Measurements from ENCODE around the gene DPAGT1. TPM values are rescaled to one million over a fixed set of nuclear protein-coding genes. Genes with fewer than 3 reads are reported as not detected.
A peak's percentile ranks its signal among the peaks of the same experiment; 100 is the strongest.
"Not testable (repeated sequence)": the region's sequence is repeated elsewhere in the genome, so short reads cannot be mapped to it uniquely, and the experiment has no call there.

DPAGT1 gene
- polyA plus RNA-seq, 1 donor: 28.9 TPM

DNA sequence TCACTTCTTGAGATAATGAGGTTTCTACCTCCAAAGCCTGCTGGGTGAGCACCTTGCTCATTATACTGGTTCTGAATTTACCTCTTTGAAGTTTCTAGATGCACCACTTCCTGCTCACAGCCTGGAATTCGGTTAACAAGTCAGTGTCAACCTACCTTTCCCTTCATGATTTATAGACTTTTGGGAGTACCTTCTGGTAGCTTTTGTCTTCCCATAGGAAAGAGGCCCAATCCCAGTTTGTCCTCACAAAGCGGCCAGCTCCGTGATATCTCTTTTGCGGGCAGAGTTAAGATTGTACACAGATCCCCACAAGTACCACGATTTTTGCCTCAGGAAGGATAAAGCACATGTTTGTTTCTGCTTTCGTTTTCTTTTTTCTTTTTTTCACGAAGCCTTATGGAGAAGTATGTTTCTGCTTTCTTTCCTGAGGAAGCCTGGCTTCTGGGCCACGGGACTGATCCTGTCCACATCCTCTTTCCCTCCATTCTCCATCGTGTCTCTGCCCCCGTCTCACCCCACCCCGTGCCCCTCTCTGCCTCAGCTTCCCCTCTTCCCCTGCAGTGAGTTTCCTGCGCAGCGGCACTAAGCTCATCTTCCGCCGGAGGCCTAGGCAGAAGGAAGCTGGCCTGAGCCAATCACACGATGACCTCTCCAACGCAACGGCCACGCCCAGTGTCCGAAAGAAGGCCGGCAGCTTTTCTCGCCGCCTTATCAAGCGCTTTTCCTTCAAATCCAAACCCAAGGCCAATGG is 14.0 kb upstream of the DPAGT1 start:
- no peak for DNase-seq

DNA sequence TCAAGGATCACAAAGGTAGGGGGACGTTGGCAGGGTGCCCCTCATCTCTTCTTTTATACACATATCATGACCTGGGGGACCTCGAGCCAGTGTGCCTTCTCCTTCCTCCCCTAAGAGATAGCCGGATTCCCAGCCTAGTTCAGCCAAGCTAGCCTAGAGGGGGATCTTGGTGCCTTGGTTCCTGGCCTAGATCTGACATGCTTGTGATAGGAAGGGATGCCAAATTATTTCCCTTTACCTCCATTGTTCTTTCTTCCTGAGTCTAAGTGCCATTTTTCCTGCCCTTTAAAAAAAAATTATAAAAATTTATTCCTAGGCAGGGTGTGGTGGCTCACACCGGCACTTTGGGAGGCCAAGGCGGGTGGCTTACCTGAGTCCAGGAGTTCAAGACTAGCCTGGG is 12.7 kb upstream of the DPAGT1 start:
- no peak for DNase-seq

DNA sequence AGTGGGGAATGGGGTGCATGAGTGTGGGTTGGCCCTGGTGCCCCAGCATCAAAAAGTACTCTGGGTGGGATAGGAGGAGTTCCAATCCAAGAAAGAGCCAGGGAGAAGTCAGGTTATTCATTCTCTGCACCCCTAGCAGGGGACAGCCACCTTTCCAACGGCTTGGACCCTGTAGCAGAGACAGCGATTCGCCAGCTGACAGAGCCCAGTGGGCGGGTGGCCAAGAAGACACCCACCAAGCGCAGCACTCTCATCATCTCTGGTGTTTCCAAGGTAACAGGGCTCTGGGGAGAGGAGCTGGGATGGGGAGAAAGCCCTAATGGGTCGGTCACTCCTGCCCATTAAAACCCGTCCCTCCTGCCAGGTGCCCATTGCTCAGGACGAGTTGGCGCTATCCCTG is 12.1 kb upstream of the DPAGT1 start:
- DNase-seq: no peak

DNA sequence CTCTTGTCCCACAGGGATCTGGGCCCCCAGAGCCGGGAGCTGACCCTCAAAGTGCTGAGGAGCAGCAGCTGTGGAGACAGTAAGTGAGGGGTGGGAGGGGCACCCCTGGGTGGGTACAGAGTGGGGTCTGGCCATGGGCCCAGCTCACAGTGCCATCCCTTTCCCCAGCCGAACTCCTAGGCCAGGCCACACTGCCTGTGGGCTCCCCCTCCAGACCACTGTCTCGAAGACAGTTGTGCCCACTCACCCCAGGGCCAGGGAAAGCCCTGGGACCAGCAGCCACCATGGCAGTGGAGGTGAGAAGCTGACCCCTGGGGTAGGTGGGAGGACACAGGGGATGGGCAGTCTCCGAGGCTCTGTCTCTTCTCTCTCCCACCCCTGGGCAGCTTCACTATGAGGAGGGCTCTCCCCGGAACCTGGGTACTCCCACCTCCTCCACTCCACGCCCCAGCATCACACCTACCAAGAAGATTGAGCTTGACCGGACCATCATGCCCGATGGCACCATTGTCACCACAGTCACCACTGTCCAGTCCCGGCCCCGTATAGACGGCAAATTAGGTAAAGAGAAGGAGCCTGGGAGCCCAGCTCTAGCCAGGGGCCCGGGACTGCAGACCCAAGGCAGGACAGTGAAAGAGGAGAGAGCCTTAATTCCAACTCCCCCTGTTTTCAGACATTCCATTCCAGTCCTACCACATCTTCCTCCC is 10.8 kb upstream of the DPAGT1 start:
- no peak for DNase-seq

DNA sequence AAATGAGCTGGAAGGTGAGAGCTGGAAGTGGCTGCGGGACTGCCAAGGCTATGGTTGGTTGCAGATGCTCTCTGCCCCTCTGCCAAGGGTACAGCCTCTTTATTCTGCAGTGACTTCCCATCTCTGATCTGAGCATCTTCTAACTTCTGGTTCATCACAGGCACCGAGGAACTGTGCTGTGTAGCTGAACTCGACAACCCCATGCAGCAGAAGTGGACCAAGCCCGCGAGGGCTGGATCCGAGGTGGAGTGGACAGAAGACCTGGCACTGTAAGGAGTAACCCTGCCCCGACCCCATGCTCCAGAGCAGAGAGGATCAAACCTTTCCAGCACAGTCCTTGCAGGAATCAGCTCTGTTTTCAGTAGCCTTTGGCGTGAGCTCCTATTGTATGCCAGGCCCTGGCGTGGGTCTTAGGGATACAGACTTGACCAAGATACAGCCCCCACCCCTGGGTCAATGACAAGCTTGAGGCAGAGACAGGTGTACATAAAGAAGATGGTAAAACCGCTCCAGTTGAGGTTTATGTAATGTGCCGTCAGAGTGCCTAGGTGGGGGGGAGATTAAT is 9.8 kb upstream of the DPAGT1 start:
- no peak for DNase-seq

DNA sequence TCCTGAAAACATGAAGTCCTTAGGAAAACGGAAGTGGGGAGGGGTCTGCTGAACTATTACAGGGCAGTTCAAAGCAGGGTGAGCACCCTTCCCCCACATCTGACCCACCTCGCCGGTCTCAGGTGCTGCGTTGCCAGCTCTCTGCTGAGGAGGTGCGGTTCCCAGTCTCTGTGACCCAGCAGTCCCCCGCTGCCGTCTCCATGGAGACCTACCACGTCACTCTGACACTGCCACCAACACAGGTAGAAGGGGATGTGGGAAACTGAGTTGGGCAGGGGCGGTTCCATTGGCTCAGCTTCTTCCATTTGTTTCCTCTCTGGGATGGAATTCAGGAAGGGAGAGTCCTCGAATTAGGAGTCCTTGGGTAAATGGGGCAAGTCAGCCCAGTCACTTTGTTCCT is 8.8 kb upstream of the DPAGT1 start:
- DNase-seq: no peak

DNA sequence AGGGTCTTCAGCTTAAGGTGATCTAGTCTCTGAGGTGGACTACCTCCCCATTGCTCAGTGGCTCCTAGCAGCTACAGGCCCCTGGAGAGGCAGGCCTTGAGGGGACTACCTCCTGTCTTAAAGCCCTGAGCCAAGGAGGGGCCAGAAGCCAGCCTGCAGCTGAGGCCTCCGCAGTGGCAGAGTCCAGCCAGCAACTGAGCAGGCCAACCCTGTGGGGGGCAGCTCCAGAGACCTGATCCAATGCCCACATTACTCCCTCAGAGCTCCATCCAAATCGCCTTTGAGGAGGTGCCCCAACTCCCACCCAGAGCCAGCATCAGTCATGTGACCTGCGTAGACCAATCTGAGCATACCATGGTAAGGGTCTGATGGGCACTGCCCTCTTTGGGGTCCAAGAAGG is 8.2 kb upstream of the DPAGT1 start:
- no peak for DNase-seq

DNA sequence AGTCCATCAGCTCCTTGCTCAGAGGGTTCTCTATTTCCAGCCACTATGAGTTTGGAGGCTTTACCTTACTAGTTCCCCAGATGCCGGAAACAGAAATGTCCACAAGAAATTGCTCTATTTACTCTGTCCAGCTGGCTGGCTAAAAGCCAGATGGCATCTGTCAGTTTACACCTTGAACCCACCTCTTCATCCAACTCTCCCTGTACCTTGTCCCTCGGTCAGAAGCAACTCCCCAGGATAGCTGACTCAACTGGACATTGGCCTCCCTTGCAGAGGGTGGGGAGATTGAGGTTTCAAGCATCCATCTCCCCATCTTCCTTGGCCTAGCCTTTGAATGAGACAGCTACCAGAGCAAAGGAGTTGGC is 7.2 kb upstream of the DPAGT1 start:
- no peak for DNase-seq

DNA sequence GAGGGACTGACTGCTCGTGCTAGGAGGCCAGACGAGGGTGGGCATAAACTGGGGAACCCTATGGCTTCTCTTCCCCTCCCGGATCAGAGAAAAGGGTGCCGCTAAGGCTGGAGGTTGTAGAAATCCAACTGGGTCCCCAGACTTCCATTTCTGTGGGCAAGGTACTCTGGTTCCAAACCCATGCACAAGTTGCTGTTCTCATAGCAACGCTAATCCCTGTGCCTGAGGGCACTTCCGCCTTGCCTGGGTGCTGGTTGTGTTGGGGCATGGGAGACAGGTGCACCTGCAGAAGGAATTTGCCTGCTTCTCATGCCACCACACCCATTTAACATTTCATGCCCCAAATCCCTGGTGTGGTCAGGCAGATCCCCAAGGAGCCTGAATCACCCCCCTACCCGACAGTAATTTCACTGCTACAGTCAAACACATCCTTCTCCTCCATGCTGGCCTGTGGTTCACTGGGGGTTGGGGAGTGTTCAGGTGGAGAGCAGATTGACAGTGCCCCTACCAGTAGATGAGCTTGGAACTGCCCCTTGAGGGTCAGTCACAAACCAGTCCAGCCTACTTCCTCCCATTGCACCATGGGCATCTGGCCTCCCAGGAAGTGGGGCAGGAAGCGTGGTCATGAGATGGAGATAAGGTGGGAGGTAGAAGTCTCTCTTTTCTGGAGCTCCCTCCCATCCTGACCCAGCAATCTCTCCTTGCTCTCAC is 6.6 kb upstream of the DPAGT1 start:
- no peak for DNase-seq

DNA sequence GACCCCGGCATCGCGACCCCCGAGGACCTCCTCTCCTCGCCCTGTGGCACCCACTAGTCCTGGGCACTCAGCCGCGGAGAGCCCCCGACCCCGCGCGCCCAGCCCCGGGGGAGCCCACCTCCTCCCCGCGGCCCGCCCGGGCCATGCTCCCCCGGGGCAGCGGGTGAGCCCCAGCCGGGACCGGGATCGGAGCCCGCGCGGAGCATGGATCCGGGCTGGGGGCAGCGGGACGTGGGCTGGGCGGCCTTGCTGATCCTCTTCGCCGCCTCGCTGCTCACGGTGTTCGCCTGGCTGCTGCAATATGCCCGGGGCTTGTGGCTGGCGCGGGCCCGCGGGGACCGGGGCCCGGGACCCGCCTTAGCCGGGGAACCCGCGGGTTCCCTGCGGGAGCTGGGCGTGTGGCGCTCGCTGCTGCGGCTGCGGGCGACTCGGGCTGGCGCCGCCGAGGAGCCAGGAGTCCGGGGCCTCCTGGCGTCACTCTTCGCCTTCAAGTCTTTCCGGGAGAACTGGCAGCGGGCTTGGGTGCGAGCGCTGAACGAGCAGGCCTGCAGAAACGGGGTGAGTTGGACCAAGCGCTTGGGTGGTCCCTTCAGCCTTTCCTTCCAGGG is 6.0 kb upstream of the DPAGT1 start:
- DNase-seq: no peak

DNA sequence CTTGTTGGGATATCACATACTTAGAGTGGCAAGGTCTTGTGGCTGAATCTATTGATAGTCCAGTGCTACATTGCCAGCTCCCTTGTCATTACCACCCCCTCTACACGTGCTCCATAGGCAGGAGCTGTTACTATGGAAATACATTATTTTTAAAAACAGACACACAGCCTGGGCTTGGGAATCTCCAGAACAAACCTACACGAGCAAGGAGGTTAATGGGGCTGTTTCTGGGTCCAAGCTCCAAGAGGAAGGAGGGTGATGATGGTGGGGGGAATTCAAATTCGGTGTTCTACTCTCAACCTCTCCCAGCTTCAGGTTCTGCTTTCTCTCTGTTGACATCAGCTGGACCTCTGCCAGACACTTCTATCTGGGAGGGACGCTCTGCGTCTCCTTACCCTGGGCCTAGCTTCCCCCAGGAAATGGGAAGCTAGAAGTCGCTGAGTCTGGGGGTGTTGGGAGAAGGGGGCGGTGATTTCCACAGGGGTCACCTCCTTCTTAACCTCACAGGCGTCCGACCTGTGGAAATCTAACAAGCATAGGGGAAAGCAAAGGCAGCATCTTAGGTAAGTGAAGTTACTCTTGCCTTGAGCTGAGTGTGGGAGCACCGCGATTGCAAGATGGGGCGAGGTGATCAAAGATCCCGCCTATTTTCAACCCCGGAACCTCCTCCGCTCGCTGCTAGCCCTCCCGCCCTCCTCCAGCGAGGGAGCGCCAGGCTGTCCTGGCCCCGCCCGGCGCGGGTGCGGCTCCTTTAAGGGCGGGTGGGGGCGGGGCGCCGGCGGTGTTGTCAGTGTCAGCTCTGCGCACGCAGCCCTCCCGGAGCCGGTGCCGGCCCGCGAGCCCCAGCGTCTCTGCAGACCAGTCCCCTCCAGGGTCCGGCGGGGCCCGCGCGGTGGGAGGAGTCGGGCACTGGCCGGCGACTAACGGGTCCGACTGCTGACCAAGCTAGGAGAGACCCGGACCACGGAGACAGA is 5.2 kb upstream of the DPAGT1 start, which contains the start of gene C2CD2L:
Gene C2CD2L (plus strand): TSS at position 781 of the 974 bp plus-strand sequence. CDS start 398 bp downstream, outside the sequence.
- peak; percentile 92 for DNase-seq

DNA sequence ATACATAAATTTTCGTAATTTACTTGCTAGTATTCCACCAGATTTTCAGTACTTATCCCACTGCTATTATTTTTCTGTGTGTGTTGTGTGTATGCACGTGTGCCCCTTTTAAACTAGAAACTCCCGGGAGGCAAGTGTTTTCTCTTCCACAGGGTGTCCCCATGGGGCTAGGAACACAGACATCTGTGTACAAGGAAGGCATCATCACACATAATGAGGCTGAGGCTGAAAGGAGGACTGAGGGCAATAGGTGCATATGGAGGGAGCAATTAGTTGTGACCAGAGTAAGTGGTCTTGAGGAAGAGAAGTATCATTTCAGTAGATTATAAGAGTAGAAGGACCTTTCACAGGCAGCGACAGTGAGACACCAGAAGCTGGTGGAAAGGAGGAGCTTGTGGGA is 2.1 kb upstream of the DPAGT1 start:
- no peak for DNase-seq

DNA sequence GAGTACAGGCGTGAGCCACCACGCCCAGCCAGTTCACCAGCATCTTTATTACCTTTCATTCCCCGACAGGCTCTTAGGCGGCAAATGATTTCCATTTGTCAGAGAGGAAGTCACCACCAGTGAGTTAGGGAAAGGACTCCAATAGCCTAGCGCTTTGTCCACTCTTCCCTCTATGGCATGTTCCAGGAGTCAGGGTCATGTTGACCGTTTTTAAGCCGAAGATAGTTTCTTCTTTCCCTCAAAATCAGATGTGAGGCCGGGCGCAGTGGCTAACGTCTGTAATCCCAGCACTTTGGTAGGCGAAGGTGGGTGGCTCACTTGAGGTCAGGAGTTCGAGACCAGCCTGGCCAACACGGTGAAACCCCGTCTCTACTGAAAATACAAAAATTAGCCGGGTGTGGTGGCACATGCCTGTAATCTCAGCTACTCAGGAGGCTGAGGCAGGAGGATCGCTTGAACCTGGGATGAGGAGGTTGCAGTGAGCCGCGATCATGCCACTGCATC is 1.6 kb upstream of the DPAGT1 start:
- DNase-seq: not testable (repeated sequence)

DNA sequence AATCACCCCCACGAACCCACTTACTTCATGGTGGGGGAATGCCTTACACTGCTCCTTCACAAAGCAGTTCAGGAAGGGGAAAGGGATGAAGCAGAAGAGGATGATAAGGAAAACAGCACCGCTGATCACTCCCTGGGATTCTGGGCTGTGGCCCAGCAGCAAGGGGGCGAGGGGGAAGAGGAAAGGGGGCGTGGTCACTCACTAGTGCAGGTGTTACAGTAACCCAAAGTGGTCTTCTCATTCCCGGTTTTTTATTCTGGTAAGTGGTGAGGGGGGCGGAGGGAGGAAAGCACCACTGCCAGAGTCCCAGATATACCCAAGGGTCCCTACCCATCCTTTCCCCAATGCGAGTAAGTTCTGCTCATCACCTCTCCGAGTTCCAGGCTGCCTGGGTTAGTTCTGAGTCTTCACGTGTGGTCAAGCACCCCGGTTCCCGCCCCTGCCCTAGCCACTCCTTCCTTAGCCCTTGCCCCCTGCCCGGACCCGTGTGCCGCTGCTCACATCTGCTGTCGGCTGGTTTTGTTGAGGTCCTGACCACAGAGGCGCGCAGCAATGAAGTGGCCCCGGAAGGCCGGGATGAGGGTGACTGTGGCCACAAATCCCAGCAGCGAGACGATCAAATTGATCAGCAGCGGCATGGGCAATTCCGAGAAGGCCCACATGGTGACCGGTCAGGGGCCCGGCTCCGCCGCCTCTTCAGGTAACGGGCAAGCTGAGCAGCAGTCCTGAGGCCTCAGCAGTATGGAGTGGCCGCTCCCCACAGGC is 477 bp downstream of the DPAGT1 start:
- no peak for DNase-seq

DNA sequence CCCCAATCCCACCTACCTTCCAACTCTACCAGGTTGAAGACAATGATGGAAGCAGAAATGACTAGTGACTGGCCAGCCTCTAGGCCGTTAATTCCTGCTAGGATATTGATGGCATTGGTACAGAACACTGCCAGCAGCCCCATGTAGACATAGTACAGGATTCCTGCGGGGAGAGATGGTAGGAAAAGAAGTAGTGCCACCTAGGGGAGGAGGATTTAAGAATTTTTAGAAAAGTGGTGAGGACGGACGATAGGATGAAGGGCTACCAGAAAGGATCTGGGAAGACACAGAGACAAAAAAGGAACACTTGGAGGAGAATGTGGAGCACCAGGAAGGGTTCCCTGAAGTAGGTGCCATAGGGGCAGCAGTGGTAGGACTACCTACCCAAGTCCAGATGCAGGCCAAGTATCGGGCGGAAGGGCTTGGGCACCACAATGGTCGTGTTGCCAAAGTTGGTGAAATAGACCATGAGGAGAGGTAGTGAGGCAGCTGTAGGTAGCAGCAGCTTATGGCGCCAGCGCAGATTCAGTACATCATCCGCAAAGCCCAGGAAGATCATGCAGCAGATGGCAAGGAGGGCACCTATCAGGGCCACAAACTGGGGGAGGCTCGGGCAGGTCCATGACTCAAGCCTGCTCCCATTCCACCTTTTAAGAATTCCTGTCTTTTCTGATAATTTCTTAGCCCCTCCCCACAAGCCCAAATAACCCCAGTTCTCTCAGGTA is 1.2 kb downstream of the DPAGT1 start:
- DNase-seq: no peak

DNA sequence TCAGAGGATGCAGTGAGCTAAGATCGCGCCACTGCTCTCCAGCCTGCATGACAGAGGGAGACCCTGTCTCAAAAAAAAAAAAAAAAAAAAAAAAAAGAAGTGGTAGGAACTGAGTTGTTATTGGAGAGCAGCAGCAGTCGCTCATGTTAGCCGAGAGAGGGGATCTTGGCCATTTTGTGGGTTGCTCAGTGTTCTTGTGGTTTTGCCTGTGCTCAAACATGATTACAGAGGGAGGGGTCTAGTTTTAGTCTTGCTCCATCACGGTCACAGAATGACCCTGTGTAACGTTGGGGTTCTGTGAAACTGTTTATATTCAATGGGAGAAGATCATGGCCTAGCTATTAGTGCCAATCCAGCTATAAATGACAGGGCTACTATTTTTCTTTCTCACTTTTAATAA is 1.9 kb downstream of the DPAGT1 start:
- no peak for DNase-seq

DNA sequence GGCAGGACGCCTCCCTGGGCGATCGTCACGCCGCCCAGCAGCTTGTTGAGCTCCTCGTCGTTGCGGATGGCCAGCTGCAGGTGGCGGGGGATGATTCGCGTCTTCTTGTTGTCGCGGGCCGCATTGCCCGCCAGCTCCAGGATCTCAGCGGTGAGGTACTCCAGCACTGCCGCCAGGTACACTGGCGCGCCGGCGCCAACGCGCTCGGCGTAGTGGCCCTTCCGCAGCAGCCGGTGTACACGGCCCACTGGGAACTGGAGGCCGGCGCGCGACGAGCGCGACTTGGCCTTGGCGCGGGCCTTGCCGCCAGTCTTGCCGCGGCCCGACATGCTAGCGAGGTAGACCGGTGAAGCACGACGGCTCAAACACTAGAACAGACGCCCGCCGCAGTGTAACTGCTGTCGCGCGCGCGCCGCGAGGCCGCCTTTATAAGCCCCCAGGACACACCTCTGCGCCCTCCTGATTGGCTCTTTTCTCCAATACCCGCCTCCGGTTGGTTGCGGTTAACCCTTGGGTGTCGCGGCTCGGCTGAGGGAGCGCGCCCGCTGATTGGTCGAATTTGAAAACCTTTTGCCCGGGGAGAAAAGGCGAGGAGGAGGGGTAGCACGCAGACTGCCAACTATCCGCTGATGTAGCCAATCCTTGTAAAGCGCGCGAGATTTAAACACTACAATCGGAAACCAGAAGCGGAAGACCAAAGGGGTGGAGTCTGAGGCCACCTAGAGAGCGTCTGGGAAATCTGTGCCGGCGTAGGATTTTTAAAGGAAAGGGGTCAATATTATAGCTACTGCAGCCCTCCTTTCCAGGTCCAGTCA is 6.4 kb downstream of the DPAGT1 start:
- DNase-seq: peak; percentile 98

DNA sequence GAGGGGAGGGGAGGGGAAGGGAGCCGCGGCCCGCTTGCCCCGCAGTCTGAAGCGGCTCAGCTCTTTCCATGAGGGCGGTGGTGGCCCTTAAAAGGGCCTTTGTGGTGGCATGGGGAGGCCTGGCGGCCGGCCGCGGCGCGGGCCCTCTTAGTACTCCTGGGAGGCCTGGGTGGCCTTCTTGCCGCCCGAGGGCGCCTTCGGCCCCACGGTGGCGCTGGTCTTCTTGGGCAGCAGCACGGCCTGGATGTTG is 6.9 kb downstream of the DPAGT1 start:
- DNase-seq: peak; percentile 78
